Activated T-cell treated with anti-CD3 and anti-CD28 coated beads, Interleukin-2, amount 50 U/mL, for 72 hours (primary cell): ENCODE results near the gene PDXP. TPM values are rescaled to one million over a fixed set of nuclear protein-coding genes. Genes with fewer than 3 reads are reported as not detected.
A peak's percentile ranks its signal among the peaks of the same experiment; 100 is the strongest.

Source experiments
- ATAC-seq, 2 donors: fragments of 150-1000 bp; cut with Tn5 transposase; replicated peaks in 1 of 2; 2 replicates each; pipeline ENCODE4 v1.10.0; 2021; ENCODE audit warnings: moderate library complexity in 2 of 2, mild to moderate bottlenecking in 1 of 2
- DNase-seq, 2 donors: peaks; one replicate each; pipeline ENCODE4 v3.0.0; 2021 to 2022; ENCODE audit warnings: mixed read lengths in 1 of 2
- H3K27ac Mint-ChIP-seq: one replicate; pipeline ENCODE4 v1.8.0; 2022; ENCODE audit warnings: mild to moderate bottlenecking, moderate library complexity, mixed read lengths
- H3K27me3 Mint-ChIP-seq: one replicate; pipeline ENCODE4 v1.8.0; 2022; ENCODE audit warnings: low read depth, mixed read lengths
- H3K36me3 Mint-ChIP-seq, 2 donors: one replicate each; pipeline ENCODE4 v1.8.0; 2022; ENCODE audit warnings: mixed read lengths in 2 of 2, mild to moderate bottlenecking in 1 of 2; ENCODE audit not compliant: insufficient read depth in 2 of 2
- H3K4me1 Mint-ChIP-seq: one replicate; pipeline ENCODE4 v1.8.0; 2022; ENCODE audit warnings: low read depth, mixed read lengths
- H3K4me3 Mint-ChIP-seq, 2 donors: one replicate each; pipeline ENCODE4 v1.8.0; 2022; ENCODE audit warnings: mild to moderate bottlenecking in 2 of 2, mixed read lengths in 2 of 2, moderate library complexity in 2 of 2
- H3K9me3 Mint-ChIP-seq, 2 donors: one replicate each; pipeline ENCODE4 v1.8.0; 2022; ENCODE audit warnings: mixed read lengths in 2 of 2
- total RNA-seq, 2 donors: library from RNA; stranded (reverse); gene quantifications; one replicate each; pipeline ENCODE4 v1.2.3, GENCODE V29; 2022

PDXP gene
- total RNA-seq, 2 donors from 2014 or later, result 14.8 to 17.2 TPM

- peak; percentile 77 to 80 for ATAC-seq
- H3K4me1 Mint-ChIP-seq, result peaks cover 46% of the 10 kb centered on the region
- H3K36me3 Mint-ChIP-seq, result peaks cover 0 to 2% of the 10 kb centered on the region in 2 donors
- no peaks in the 10 kb centered on the region for H3K27me3 Mint-ChIP-seq
- DNase-seq, result peak; percentile 76 to 83
- H3K27ac Mint-ChIP-seq, result peak overlapping the region; percentile 97
- H3K9me3 Mint-ChIP-seq, result no peaks in the 10 kb centered on the region
- peak overlapping the region; percentile 17 to 46 for H3K4me3 Mint-ChIP-seq
Measured at GRCh38 chr22:37623075-37624016, 35.2 kb upstream of the PDXP start.

GRCh38 chr22:37624017-37624365 lies 34.5 kb upstream of the PDXP start:
- ATAC-seq (no peak), DNase-seq (no peak)
- Mint-ChIP-seq H3K27me3 (no peaks in the 10 kb centered on the region), H3K4me1 (peaks cover 53% of the 10 kb centered on the region), H3K9me3 (no peaks in the 10 kb centered on the region), H3K4me3 (no peak overlapping the region), H3K36me3 (peaks cover 0 to 2% of the 10 kb centered on the region in 2 donors), H3K27ac (no peak overlapping the region)

GRCh38 chr22:37624876-37625275 lies 33.6 kb upstream of the PDXP start:
- Mint-ChIP-seq H3K4me1 (peaks cover 56% of the 10 kb centered on the region), H3K9me3 (no peaks in the 10 kb centered on the region), H3K27ac (no peak overlapping the region), H3K27me3 (no peaks in the 10 kb centered on the region), H3K36me3 (peaks cover 0 to 2% of the 10 kb centered on the region in 2 donors), H3K4me3 (peak overlapping the region in 1 of 2 donors; percentile 11)
- ATAC-seq (no peak), DNase-seq (no peak)

- no peaks in the 10 kb centered on the region for H3K27me3 Mint-ChIP-seq
- peaks cover 56% of the 10 kb centered on the region for H3K4me1 Mint-ChIP-seq
- H3K36me3 Mint-ChIP-seq, result peaks cover 0 to 2% of the 10 kb centered on the region in 2 donors
- peak overlapping the region; percentile 57 for H3K27ac Mint-ChIP-seq
- H3K9me3 Mint-ChIP-seq, result no peaks in the 10 kb centered on the region
- ATAC-seq (no peak), DNase-seq (no peak)
- peak overlapping the region; percentile 16 to 69 for H3K4me3 Mint-ChIP-seq
Measured at GRCh38 chr22:37625737-37626136, 32.8 kb upstream of the PDXP start.

- Mint-ChIP-seq H3K4me1 (peaks cover 56% of the 10 kb centered on the region), H3K27me3 (no peaks in the 10 kb centered on the region), H3K36me3 (peaks cover 0 to 2% of the 10 kb centered on the region in 2 donors), H3K4me3 (peak overlapping the region; percentile 16 to 69), H3K27ac (peak overlapping the region; percentile 57), H3K9me3 (no peaks in the 10 kb centered on the region)
- no peak for ATAC-seq
- DNase-seq, result no peak
Measured at GRCh38 chr22:37626144-37626543, 32.4 kb upstream of the PDXP start.

GRCh38 chr22:37626556-37627075 lies 31.9 kb upstream of the PDXP start:
- Mint-ChIP-seq H3K9me3 (no peaks in the 10 kb centered on the region), H3K4me3 (peak overlapping the region; percentile 60 to 69), H3K27ac (peak overlapping the region; percentile 54), H3K36me3 (peaks cover 0 to 2% of the 10 kb centered on the region in 2 donors), H3K4me1 (peaks cover 56% of the 10 kb centered on the region), H3K27me3 (no peaks in the 10 kb centered on the region)
- no peak for ATAC-seq
- DNase-seq, result no peak

GRCh38 chr22:37627121-37627520 lies 31.4 kb upstream of the PDXP start:
- Mint-ChIP-seq H3K27me3 (no peaks in the 10 kb centered on the region), H3K9me3 (no peaks in the 10 kb centered on the region), H3K27ac (peak overlapping the region; percentile 54), H3K4me3 (peak overlapping the region; percentile 60 to 69), H3K36me3 (peaks cover 0 to 2% of the 10 kb centered on the region in 2 donors), H3K4me1 (peaks cover 60% of the 10 kb centered on the region)
- peak; percentile 6 to 14 for ATAC-seq
- DNase-seq, result no peak

- peaks cover 0 to 2% of the 10 kb centered on the region in 2 donors for H3K36me3 Mint-ChIP-seq
- no peaks in the 10 kb centered on the region for H3K9me3 Mint-ChIP-seq
- no peaks in the 10 kb centered on the region for H3K27me3 Mint-ChIP-seq
- DNase-seq (peak; percentile 51 to 54), ATAC-seq (peak; percentile 51 to 65)
- H3K4me3 Mint-ChIP-seq, result peak overlapping the region; percentile 60 to 69
- peak overlapping the region; percentile 54 for H3K27ac Mint-ChIP-seq
- H3K4me1 Mint-ChIP-seq, result peaks cover 64% of the 10 kb centered on the region
Measured at GRCh38 chr22:37627545-37627944, 31.0 kb upstream of the PDXP start.

- peak overlapping the region; percentile 90 for H3K27ac Mint-ChIP-seq
- peaks cover 73% of the 10 kb centered on the region for H3K4me1 Mint-ChIP-seq
- DNase-seq, result no peak
- no peak overlapping the region for H3K4me3 Mint-ChIP-seq
- H3K36me3 Mint-ChIP-seq, result no peaks in the 10 kb centered on the region
- no peak for ATAC-seq
- H3K9me3 Mint-ChIP-seq, result no peaks in the 10 kb centered on the region
- no peaks in the 10 kb centered on the region for H3K27me3 Mint-ChIP-seq
Measured at GRCh38 chr22:37628830-37629229, 29.7 kb upstream of the PDXP start.

- H3K27me3 Mint-ChIP-seq, result no peaks in the 10 kb centered on the region
- no peaks in the 10 kb centered on the region for H3K36me3 Mint-ChIP-seq
- H3K27ac Mint-ChIP-seq, result no peak overlapping the region
- ATAC-seq, result no peak
- no peaks in the 10 kb centered on the region for H3K9me3 Mint-ChIP-seq
- no peak overlapping the region for H3K4me3 Mint-ChIP-seq
- H3K4me1 Mint-ChIP-seq, result peaks cover 76% of the 10 kb centered on the region
- no peak for DNase-seq
Measured at GRCh38 chr22:37629928-37630327, 28.6 kb upstream of the PDXP start.

GRCh38 chr22:37630839-37631435 lies 27.6 kb upstream of the PDXP start:
- no peaks in the 10 kb centered on the region for H3K36me3 Mint-ChIP-seq
- H3K27me3 Mint-ChIP-seq, result no peaks in the 10 kb centered on the region
- H3K4me1 Mint-ChIP-seq, result peaks cover 74% of the 10 kb centered on the region
- no peak for ATAC-seq
- H3K9me3 Mint-ChIP-seq, result no peaks in the 10 kb centered on the region
- H3K4me3 Mint-ChIP-seq, result no peak overlapping the region
- peak overlapping the region; percentile 60 for H3K27ac Mint-ChIP-seq
- no peak for DNase-seq

GRCh38 chr22:37631448-37632173 lies 26.9 kb upstream of the PDXP start:
- DNase-seq (no peak), ATAC-seq (no peak)
- no peaks in the 10 kb centered on the region for H3K27me3 Mint-ChIP-seq
- H3K4me3 Mint-ChIP-seq, result peak overlapping the region; percentile 57 to 65
- no peak overlapping the region for H3K27ac Mint-ChIP-seq
- no peaks in the 10 kb centered on the region for H3K9me3 Mint-ChIP-seq
- no peaks in the 10 kb centered on the region for H3K36me3 Mint-ChIP-seq
- H3K4me1 Mint-ChIP-seq, result peaks cover 74% of the 10 kb centered on the region
